HL-60 (cell line): Measurements from ENCODE around the gene NTMT2.
"Not testable (repeated sequence)": the region's sequence is repeated elsewhere in the genome, so short reads cannot be mapped to it uniquely, and the experiment has no call there.

ENCODE experiments used
- DNase-seq, 2 experiments: peaks; one replicate each; pipeline ENCODE4 v3.0.0-alpha.2; 2010 to 2020; ENCODE audit warnings: low read depth in 1 of 2, low spot score in 1 of 2
- H3K27ac ChIP-seq: fragments of 250-450 bp; sonication (Bioruptor Pico); replicated peaks from 2 replicates; pipeline ENCODE4 v1.5.1; 2020; ENCODE audit warnings: mild to moderate bottlenecking, moderate library complexity
- H3K27me3 ChIP-seq: fragments of 250-450 bp; sonication (Bioruptor Pico); 2 replicates; pipeline ENCODE4 v1.5.1; 2021; ENCODE audit warnings: mild to moderate bottlenecking, moderate library complexity; ENCODE audit not compliant: insufficient read depth, poor library complexity, severe bottlenecking
- H3K4me3 ChIP-seq: replicated peaks from 2 replicates; pipeline ENCODE4 v1.5.1; 2011; ENCODE audit warnings: mild to moderate bottlenecking, control low read depth, low read length; ENCODE audit not compliant: insufficient read depth
- GABPA ChIP-seq: IDR thresholded peaks from 2 replicates; pipeline ENCODE4 v1.6.1; 2012; ENCODE audit warnings: low read depth
- POLR2AphosphoS5 ChIP-seq: IDR thresholded peaks from 2 replicates; pipeline ENCODE4 v1.6.1; 2012; ENCODE audit warnings: low read depth
- SPI1 ChIP-seq: IDR thresholded peaks from 2 replicates; pipeline ENCODE4 v1.6.1; 2012; ENCODE audit warnings: low read depth, mild to moderate bottlenecking, borderline replicate concordance
- TF ChIP-seq, protein P1 (sequence below): IDR thresholded peaks from 2 replicates; pipeline ENCODE4 v1.6.1; 2012; ENCODE audit warnings: low read depth; ENCODE audit not compliant: insufficient replicate concordance
- TF ChIP-seq, protein P2 (sequence below): IDR thresholded peaks from one replicate; pipeline ENCODE4 v1.5.1; 2011; ENCODE audit warnings: low read length, control low read depth, inconsistent platforms; ENCODE audit not compliant: insufficient read depth

Gene NTMT2

DNA sequence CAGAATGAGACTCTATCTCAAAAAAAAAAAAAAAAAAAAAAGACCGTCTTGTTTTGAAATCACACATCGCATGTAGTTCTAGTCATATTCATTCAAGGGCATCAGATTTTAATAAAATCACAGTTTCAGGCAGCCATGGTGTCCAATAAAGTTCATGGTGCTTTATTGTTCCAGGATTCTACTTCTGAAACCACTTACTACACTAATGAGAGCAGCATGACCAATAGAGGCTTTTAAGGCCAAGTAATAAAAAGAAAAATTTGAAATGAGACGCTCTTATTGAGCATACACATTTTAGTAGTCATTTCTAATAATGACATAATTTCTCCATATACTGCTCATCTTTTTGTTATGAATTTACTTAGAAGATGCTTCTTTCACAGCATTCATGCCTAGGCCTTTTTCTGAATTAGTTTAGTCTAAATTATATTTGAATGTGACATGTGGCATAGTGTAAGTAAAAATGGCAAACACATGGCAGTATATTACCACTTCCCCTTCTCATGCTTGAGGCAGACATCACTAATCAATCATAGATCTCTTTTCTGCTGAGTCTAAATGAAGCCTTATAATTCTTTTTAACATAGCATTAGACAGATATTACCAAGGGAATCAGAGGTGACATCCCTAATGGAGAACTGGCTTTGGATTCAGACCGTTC is 18.5 kb downstream of the NTMT2 start:
- Histone ChIP-seq H3K27me3 (no peaks in the 10 kb centered on the region), H3K4me3 (no peak overlapping the region), H3K27ac (no peak overlapping the region)
- DNase-seq = peak in 1 of 2 experiments; percentile 6
- TF ChIP-seq POLR2AphosphoS5 = no peak
- TF ChIP-seq SPI1 = peak; percentile 55; the same call in 1 of the 2 replicates

DNA sequence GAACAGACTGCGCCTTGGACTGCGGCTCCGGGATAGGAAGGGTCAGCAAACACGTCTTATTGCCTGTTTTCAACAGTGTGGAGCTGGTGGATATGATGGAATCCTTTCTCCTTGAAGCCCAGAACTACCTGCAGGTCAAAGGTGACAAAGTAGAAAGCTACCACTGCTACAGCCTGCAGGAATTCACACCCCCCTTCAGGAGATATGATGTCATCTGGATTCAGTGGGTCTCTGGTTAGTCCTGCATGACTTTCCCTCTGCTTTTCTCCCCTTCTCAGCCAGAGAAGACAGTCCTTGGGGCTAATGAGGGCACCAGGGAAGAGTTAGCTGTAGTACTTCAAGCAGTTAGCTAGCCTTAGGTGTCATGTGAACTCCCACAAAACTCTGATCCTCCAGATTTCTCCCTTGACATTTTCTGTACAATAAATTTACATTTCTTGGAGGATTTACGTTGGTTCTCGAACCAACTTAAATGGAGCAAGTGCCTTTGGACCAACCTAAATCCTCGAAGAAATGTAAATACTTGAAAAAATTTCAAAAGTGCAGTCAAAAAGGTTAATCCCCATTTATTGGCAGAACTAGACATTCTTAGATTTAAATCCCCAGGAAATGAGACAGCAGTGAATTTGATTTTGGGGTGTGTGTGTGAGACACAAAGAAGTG is 20.9 kb downstream of the NTMT2 start:
- Histone ChIP-seq H3K27ac (no peak overlapping the region), H3K4me3 (no peak overlapping the region), H3K27me3 (no peaks in the 10 kb centered on the region)
- TF ChIP-seq POLR2AphosphoS5 = no peak
- no peak for TF ChIP-seq GABPA
- TF ChIP-seq, protein P1, sequence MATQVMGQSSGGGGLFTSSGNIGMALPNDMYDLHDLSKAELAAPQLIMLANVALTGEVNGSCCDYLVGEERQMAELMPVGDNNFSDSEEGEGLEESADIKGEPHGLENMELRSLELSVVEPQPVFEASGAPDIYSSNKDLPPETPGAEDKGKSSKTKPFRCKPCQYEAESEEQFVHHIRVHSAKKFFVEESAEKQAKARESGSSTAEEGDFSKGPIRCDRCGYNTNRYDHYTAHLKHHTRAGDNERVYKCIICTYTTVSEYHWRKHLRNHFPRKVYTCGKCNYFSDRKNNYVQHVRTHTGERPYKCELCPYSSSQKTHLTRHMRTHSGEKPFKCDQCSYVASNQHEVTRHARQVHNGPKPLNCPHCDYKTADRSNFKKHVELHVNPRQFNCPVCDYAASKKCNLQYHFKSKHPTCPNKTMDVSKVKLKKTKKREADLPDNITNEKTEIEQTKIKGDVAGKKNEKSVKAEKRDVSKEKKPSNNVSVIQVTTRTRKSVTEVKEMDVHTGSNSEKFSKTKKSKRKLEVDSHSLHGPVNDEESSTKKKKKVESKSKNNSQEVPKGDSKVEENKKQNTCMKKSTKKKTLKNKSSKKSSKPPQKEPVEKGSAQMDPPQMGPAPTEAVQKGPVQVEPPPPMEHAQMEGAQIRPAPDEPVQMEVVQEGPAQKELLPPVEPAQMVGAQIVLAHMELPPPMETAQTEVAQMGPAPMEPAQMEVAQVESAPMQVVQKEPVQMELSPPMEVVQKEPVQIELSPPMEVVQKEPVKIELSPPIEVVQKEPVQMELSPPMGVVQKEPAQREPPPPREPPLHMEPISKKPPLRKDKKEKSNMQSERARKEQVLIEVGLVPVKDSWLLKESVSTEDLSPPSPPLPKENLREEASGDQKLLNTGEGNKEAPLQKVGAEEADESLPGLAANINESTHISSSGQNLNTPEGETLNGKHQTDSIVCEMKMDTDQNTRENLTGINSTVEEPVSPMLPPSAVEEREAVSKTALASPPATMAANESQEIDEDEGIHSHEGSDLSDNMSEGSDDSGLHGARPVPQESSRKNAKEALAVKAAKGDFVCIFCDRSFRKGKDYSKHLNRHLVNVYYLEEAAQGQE = no peak
- no peak for TF ChIP-seq SPI1
- TF ChIP-seq, protein P2, sequence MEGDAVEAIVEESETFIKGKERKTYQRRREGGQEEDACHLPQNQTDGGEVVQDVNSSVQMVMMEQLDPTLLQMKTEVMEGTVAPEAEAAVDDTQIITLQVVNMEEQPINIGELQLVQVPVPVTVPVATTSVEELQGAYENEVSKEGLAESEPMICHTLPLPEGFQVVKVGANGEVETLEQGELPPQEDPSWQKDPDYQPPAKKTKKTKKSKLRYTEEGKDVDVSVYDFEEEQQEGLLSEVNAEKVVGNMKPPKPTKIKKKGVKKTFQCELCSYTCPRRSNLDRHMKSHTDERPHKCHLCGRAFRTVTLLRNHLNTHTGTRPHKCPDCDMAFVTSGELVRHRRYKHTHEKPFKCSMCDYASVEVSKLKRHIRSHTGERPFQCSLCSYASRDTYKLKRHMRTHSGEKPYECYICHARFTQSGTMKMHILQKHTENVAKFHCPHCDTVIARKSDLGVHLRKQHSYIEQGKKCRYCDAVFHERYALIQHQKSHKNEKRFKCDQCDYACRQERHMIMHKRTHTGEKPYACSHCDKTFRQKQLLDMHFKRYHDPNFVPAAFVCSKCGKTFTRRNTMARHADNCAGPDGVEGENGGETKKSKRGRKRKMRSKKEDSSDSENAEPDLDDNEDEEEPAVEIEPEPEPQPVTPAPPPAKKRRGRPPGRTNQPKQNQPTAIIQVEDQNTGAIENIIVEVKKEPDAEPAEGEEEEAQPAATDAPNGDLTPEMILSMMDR = no peak
- no peak for DNase-seq

DNA sequence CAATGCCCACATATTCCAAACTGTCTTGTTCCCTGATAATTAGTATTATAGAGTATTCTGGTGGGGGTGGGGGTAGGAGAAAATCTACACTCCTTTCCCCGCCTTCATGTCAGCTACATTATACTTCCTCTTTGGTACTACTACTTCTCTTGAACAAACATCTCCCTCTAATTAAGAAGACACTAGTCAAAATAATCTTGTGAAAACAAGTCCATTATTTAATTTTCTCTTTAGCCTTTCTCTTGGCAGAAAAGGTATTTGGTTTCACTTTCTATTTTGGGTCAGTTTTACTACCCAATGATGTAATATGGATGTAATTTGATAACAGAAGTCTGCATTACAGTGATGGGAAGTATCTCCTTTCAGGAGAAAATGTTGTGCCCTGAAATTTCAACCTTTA is 22.5 kb downstream of the NTMT2 start:
- TF ChIP-seq, protein P2 = no peak
- TF ChIP-seq GABPA (no peak), SPI1 (no peak), POLR2AphosphoS5 (no peak)
- TF ChIP-seq, protein P1 = no peak
- Histone ChIP-seq H3K4me3 (no peak overlapping the region), H3K27me3 (no peaks in the 10 kb centered on the region), H3K27ac (no peak overlapping the region)
- no peak for DNase-seq

- not testable (repeated sequence) for DNase-seq, H3K27me3 ChIP-seq, H3K4me3 ChIP-seq, H3K27ac ChIP-seq
Observed at GRCh38 chr1:170170513-170170912, 24.8 kb downstream of the NTMT2 start.

- DNase-seq = no peak
- no peaks in the 10 kb centered on the region for H3K27me3 ChIP-seq
- no peak for TF ChIP-seq POLR2AphosphoS5
- TF ChIP-seq GABPA = no peak
- TF ChIP-seq, protein P2 = no peak
- TF ChIP-seq, protein P1 = no peak
- no peak for TF ChIP-seq SPI1
- no peak overlapping the region for H3K27ac ChIP-seq
- H3K4me3 ChIP-seq = no peak overlapping the region
Observed at GRCh38 chr1:170174395-170174794, 28.6 kb downstream of the NTMT2 start.
